Embryonic facial prominence (tissue), 1 donor: Measurements from ENCODE around the gene RASAL1.

Source experiments
- DNase-seq: peaks from one replicate; pipeline ENCODE4 v3.0.0-alpha.2; 2016; ENCODE audit errors: extremely low spot score

The RASAL1 gene

DNA sequence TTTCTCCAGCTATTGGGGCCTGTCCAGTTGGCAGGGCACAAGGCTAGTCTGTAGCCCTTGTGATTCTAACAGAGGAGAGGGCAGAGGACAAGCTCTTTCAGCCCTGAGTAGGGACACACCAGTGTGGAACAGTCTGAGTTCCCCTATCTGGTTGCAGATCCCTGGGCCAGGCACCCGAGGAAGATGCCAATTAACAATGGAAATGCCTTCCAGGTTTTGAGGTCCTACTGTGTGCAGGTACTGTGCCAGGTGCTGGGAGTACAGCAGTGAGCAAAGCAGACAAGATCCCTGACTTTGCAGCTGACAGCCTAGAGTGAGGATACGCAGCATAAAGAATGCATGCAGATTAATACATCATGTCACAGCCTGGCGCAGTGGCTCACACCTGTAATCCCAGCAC is 62.0 kb downstream of the RASAL1 start:
- no peak for DNase-seq

DNA sequence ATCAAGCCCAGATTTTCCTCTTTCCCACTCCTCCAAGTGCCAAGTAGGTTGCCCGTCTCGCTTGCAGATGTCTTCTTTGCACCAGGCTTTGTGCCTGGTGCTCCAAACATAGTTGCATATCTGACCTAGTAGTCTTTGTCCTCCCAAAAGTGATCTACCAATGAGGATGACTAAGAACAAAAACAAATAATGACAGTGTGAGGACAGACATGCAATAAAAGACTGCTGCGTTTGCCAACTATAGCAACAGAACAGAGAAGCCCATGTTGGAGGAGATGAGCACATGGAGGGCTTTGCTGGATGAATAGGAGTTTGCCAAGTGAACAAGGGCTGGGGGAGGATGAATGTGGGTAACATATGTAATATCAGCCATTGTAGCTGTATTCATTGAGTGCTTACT is 63.4 kb downstream of the RASAL1 start:
- DNase-seq, result no peak

DNA sequence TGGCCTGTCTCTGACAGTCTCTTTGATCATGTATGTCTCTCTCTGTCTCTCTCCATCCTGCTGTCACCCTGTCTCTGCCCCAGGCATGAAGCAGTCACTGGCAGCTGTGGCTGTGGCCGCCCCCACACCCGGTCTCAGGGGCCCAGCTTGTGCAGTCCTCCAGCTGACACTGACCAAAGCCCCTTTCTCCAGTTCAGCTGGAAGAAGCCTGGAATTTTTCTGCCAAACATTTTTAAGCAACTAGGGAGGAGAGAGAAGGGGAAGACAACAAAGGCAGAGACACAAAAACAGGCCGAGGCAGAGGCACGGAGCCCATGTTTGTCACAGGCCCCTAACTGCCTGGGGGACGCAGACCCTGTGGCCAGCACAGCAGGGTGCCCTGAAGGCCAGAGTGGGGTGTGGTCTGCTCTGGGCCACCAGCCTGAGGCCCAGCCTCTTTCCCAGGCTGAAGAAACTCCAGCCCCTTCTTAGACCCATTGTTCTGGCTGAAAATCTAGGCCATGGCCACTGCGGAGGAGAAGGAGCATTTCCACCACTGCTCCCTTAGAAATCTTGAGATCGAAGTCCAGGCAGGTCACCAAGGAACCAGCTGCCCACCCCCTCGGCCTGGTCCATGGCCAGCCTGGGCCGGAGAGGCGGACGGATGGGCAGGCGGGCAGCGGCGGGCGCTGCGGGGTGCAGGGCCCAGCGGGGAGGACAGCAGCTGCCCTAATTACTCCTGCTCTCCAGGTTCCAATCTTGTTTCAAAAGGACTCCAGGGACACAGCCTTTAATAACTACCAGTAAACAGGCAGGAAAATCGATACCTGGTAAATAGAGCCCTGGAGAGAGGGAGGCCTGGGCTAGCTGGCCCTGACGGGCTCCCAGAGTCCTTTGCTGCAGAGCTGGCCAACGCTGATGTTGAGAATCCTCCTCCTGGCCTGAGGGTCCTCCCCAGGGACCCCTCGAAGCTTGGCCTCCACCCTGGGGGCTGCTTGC is 64.1 kb downstream of the RASAL1 start:
- no peak for DNase-seq

DNA sequence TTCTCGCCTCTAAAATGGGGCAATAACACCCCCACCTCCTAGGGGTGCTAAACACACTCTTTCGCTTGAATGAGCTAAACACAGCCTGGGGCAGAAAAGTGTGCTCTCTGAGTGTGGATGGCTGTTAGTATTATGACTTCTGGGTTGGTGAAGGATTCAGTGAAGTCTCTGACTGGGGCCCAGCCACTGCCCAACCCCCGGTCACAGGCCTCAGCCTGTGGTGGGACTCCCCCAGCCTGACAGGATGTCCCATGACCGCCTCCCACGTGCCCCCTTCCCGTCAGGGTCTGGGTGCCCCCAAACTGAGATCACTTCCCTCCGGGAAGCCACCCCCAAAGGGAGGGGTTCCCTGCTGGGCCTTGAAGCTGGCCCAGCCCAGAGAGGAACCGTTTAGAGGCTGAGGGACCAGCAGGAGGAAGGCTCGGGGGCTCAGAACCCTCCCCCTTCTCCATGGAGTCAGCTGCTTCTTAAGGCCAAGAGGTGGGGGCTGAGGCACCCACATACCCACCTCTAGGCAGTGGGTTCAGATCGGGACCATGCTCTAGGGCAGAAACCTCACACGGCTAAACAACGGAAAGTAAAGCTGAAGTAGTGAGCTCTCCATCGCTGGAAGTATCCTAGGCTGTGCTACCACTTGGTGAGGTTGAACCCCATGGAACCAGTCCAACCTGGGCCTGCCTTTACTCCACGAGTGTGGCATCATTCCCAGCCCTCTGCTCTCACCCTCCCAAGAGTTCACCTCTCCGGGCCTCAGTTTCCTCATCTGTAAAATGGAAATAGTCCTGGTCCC is 65.2 kb downstream of the RASAL1 start:
- no peak for DNase-seq

DNA sequence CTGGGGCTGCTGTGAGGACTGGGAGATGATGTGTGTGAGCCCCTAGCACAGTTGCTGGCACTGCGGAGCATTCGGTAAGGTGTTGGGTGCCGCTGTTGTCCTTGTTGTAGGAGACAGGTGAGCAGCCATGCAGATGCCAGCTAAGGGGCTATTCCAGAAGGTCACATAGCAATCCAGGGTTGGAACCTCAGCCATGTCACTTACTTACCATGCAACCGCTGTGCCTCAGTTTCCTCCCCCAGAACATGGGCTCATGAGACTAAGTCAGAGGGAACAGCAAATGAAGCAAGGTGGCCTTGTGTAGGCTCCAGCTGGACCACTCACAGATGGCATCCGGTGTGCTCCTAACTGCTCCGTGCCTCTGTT is 65.8 kb downstream of the RASAL1 start:
- no peak for DNase-seq

DNA sequence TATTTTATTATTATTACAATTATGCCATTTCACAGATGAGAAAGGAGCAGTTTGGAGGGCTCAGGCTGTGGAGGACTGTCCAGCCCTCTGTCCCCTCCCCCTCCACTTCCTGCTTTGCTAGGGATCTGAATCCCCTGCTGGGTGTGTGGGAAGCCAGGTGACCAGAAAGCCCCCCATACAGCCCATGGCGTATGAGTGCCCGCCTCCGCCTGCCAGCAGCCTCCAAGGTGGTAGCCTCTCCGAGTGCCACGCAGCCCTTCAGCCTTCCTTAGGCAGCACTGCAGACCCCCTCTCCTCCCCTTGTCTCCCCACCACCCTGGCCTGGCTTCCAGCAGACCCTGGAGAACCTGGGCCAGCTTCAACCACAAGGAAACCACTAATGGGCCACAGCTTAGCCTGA is 66.4 kb downstream of the RASAL1 start:
- DNase-seq, result no peak

DNA sequence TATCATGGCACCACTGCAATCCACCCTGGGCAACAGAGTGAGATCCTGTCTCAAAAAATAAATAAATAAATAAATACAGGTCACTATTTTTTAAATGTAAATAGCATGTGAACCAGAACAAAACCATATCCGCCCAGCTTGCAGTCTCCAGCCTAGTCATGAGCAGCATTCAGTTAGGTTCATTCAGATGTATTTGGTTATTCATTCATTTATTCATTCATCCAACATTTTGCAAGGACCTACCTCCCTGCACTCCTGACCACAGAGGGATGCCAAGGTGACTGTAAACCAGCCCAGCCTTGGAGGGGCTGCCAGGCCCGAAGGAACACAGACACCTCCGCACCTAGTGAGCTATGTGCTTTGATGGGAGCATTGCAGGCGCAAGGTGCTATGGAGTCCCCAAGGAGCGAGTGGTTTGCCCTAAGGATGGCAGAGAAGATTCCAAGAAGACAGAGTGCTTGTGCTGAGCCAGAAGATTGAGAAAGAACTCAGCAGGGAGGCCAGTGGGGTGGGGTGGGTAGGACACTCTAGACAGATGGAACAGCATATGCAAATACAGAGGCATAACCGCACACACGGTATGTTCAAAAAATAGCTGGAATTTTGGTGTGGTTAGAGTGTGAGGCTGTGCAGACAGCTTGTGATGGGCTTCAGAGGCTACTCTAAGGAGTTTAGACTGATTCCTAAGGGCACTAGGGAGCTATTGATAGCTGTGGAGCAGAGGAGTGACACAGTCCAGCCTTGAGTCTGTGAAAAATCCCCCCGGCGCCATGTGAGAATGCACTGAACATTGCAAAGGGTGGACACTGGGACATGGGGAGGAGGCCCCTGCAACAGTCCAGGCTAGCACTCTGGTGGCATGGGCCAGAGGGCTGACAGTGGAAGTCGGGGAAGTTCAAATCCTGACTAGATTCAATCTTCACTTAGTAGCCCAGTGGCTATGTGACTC is 67.3 kb downstream of the RASAL1 start:
- no peak for DNase-seq

DNA sequence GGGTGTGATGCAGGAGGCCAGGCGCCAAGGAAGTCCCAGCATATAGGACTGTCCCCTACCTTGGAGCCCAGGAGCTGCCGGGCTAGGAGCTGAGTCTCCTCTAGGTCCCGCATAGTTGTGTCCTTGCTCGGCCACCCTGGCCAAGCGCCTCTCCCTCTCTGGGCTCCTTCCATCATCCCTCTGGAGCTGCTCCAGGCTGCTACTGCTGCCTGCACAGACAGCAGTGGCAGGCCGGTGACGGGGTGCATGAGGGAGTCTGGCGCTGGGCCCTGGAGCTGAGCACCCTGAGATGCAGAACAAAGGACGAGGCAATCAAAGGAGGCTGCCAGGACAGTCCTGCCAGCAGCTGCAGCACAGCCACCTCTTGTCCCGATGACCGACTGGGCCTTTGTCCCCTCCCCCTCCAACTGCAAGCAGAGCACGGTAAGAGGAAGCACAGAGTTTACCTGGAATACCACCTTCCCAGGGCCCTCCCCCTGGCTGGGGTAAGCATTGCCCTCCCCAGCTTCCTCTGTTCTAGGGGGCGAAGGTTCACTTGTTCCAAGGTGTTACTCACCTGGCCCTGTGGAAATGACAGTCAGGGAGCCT is 68.7 kb downstream of the RASAL1 start:
- DNase-seq, result no peak

DNA sequence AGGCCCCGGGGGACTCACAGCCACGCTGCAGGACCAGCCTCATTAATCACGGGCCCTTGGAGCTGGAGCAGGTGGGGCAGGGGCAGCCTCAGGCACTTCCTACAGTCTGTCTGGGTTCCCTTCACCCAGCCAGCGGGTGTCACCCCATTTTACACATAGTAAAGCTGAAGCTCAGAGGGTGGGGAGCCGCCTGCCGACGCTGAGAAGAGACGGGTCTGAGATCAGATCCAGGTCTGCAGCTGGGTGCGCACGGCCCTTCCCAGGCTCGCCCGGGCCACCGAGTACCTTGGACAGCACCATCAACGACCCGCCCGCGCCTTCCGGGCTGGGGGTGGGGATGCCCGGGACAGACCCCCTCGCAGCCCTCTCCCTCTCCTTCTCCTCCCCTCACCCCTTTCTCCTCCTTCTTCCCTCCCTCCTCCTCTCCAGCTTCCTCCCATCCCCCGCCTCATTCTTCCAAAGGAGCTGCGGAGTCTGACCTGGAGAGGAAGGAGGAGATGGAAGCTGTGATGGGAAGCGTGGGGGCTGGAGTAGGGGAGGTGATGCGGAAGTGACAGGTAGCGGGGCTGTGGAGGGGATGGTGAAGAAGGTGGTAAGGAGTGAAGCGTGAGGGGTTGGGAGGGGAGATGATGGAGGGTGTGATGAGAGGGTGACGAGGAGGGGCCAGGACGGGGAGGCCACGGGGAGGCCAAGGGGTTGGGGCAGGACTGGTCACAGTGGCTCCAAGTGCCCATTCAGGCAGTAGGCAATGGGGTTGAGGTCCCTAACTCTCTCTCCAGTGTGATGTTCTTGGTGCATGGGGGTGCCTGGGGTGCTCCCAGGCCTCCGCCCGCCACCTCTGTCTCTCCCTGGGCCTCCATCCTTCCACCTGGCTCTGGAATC is 70.2 kb downstream of the RASAL1 start:
- DNase-seq, result no peak

DNA sequence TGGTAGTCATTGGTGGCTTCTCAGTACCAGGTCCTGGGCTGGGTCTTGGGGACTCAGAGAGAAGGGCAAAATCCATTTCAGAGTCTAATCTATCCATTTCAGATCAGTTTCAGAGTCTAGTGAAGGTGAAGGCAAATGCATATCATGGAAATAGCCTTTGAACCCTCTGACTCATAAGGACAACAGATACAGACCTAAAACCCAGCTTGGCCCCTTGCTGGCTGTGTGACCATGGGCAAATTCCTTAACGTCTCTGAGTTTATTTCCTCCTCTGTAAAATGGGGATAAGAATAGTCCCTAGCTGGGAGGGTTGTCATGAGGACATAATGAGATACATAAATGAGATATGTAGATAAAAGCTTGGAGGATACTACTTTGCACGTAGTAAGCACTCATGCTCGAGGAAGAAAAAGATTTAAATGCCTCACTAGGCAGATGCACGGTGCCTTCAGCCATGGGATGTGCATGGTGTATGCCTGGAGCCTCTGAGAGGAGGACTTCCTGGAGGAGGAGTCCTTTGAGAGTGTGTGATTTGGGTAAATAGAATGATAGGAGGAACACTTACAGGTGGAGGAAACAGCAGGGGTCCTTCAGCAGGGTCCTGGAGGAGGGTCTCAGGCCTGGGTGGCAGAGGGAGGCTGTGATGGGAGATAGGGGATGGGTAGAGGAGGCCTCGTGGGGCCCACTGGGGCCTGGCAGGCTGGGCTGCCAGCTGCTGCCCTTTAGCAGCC is 71.0 kb downstream of the RASAL1 start:
- DNase-seq, result no peak

DNA sequence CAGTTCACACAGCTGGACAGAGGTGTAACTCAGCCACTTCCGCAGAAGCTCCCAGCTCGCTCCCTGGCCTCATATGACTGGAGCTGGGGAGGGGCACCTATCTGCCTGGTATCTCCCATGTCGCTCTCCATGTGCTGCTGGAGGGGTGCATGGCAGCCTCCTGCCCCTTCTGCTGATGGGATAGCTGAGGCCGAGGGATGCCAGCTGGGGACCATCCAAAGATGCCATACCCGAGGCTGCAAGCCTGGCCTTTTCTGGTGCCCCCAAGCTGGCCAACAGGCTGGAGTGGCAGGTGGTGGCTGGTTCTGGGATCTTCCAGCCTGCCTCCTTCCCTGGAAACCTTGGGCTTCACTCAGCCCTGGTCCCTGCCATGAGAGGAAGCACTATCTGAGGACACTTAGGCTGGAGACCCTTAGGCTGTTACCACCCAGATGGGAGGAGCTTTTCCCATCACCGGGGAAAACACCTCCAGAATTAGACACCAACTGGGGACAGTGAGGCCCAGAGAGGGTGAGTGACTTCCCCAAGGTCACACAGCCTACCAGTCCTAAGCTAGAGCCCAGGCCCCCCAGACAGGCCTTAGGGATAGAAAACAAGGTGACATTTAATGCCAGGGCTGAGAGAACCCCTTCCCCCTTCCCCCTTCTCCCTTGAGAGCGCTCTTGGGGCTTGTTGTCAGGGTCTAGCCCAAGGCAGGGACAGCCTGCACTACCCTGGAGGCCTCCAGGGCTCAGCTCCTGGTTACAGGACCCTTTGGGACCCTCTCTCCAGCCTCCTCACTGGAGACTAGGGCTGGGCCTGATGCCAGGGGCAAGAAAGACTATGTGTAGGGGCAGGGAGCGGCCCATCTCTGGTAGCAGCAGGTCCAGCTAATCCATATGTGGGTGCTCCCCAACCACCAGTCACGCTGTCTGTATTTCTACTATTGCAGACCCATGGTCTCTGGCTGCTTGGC is 71.9 kb downstream of the RASAL1 start:
- no peak for DNase-seq

DNA sequence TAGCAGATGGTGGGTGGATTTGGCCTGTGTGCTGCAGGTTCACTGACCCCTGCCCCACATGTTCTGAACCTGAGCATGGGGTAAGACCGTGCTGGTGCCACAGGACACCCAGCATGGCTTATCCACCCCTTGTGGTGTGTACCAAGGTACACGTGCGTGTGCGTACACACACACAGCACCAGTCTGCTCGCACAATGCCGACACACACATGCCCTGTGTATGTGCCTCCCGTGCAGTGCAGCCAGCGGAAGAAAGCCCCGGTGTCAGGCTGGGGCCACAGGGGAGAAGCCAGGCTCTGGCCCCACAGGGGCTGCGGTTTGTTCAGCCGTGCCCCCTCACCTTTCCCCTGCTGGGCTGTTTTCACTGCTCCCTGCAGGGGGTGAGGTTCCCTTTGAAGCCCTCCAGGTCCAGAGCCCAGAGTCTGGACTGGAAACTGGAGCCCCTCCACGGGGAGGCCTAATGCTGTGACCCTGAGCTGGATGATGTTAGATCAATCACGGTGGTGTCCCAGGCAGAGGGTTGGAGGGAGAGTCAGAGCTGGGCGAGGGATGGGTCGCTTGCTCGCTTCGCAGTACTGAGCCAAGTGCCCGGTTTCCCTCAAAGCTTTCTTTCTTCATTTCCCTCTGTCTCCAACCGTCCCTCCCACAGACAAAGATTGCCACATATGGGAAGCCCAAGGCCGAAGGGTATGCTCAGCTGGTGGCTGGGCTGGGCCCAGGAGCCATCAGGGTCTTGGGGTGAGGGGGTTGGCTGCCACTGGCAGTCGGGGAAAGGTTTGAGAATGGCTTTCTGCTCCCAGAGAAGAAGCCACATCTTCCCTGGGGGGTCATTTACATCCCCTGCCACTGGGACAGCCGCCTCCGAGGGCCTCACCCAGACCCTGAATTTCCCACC is 72.8 kb downstream of the RASAL1 start:
- no peak for DNase-seq

DNA sequence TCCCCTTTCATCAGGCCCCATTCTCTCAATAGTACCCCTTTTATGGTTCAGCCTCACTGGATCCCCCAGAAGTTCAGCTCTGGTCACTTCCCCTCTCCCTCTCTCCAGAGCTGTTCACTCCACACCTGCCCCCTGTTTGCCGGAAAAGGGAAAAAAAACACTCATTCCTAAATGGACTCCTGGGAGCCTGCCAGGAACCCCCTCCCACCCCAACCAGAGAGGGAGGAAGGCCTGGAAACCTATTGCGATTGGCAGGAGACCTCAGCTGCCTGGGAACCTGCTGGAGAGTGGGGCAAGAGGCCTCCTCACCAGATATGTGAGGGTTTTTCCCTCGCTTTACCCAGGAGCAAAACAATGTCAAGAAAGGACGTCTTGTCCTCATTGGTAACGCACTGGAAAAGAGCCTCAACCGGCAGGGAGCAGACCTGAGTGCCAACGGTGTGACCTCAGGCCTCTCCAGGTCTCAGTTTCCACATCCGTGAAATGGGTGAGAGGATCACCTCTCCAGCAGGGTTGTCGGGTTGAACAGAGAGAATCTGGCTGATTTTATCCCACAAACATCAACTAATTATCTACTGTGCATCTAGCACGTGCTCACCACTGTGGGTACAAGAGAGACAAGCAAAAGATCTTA is 74.4 kb downstream of the RASAL1 start:
- DNase-seq, result no peak

DNA sequence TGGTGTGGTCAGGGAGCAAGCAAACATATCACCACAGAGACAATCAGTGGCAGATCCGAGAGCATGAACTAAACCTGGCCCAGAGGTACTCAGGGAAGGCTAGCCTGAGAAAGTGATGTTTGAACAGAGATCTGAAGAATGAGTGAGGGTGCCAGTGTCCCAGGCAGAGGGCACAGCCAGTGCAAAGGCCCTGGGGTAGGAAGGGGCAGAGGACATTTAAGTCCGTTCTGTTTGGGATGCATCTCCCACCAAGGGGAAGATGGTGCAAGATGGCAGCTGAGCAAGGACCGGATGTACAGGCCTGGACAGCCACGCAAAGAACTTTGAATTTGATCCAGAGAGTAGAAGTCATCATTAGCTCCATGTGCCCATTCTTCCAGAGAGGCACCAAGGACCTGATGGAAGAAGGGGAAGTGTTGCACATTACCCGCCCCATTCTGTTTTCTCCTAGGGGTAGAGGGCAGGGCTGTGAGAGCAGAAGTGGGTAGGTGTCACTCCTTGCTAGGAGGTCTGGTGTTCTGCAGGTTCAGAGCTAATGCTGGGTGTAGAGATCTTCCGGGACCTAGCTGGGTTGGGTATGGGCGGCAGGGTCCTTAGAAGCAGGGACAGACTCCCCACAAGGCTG is 75.1 kb downstream of the RASAL1 start:
- no peak for DNase-seq

DNA sequence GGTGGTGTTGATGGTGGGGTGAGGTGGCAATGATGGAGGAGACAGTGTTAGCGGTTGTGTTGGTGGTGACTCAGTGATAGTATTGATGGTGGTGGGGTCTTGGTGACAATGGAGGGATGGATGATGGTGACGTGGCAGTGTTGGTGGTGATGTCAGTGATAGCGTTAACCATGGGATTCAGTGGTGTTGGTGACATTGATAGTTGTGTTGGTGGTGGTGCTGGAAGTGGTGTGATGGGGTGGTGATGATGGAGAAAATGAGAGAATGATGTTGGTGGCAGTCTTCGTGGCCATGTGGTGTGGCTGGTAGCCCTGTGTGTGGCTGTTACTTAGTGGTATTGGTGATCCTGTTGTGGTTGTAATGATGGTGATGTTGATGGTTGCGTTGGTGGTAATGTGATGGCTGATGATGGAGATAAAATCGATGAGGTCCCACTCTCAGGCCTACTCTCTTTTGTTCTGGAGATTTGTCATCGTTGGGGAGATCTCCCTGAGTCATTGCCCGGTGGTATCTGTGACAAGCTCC is 76.4 kb downstream of the RASAL1 start:
- DNase-seq, result no peak

DNA sequence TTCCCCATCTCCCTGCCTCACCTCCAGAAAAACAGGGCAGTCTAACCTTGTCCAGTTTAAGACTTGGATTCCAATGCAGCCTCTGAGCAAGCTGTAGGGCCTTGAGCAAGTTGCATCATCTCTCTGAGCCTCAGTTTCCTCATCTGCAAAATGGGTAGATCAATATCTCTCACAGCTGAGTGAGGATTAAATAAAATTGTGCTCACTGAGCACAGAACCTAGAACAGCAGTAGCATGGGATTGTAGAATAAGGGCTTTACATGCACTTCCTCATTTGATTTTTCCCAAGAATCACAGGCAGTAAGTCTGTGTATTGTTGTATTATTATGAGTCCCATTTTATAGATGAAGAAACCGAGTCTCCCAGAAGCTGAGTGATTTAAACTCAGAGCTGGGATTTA is 77.0 kb downstream of the RASAL1 start:
- no peak for DNase-seq
